DMS114 treated with DMSO at 0.1 percent for 48 hours (cell line): ENCODE results near the gene MRPL41.
"Not testable (repeated sequence)": the region's sequence is repeated elsewhere in the genome, so short reads cannot be mapped to it uniquely, and the experiment has no call there.

Source experiments
- DNase-seq: peaks from one replicate; lab custom pipeline; 2025; ENCODE audit not compliant: unreplicated experiment; lab: John Stamatoyannopoulos, UW

Gene MRPL41

DNA sequence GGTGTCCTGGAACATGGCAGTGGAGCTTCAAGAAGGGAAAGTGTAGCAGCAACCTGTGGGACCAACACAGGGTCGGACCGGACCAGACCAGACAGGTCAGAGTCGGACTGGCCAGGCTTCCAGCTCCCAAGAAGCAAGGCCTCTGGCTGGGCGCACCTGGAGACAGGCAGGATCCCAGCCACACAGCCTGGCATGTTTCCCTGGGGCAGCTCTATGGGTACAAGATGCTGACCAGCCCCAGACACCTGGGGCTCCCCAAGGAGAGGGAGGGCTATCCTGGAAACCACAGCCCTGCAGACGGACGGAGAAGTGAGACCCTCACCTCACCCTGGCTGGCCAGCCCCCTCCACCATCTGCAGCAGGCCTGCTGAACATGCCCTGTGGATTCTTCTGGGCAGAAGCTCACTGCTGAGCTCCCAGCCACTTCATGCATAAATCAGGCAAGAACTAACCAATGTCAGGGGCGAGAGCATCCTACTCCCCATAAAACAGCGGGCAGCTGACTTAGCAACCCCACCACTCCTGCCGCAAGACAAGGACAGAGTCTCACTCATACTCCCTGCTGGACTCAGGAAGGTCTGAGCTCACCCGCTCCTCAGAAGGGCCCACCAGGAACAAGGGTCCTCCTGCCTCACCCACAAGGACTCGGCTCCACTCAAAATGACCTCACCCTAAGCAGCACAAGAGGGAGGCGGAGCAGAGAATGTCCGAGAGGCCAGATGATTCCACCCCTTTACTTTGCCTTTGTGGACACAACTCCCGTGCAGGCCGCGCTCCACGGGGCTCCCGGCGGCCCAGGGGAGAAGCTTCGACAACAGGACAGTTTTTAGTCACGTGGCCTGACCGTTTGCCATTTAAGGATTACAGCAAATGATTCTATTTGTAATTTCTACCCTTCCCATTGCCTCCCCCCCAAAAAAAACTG, 29.9 kb downstream of the MRPL41 start:
- no peak for DNase-seq

DNA sequence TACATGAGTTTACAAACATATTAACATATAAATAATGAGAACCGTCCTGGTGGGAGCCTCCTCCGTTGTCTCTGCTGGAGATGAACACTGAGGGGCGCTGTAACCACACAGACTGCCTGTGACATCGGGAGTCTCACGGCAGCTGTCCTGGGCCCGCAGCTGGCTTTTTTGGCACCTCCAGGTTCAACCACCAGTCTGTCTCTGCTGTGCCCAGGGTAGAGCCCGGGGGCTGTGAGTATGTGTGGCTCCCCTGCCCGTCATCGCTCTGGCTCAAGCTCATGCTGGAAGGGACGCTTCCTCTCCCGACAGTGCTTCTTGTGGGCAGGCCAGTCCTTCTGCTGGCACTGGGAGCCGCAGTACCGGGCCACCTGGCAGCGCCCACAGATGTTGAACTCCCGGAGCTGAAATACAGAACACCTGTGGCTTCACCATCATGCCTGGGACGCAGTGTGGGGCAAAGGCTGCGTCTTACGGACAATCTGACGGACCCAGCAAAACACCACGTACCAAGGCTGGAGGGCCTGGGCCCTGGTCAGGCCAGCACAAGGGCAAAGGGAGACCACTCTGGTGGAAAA, 30.7 kb downstream of the MRPL41 start:
- DNase-seq: no peak

- DNase-seq: no peak
These were observed 31.7 kb downstream of the MRPL41 start for GRCh38 chr9:137583347-137583746.

GRCh38 chr9:137583957-137584356, 32.3 kb downstream of the MRPL41 start:
- no peak for DNase-seq

GRCh38 chr9:137586854-137587253, 35.2 kb downstream of the MRPL41 start:
- no peak for DNase-seq

GRCh38 chr9:137588311-137588710, 36.6 kb downstream of the MRPL41 start:
- no peak for DNase-seq

- DNase-seq: no peak
These were observed 37.2 kb downstream of the MRPL41 start for GRCh38 chr9:137588891-137589290.

GRCh38 chr9:137589441-137590122, 37.9 kb downstream of the MRPL41 start:
- DNase-seq: no peak

GRCh38 chr9:137590123-137590468, 38.4 kb downstream of the MRPL41 start:
- DNase-seq: no peak

- peak; percentile 64 for DNase-seq
These were observed 39.0 kb downstream of the MRPL41 start, which contains the start of gene ZMYND19 for GRCh38 chr9:137590469-137591383. Gene ZMYND19 (minus strand): TSS chr9:137590512. CDS start chr9:137590263, 249 bp downstream.

DNA sequence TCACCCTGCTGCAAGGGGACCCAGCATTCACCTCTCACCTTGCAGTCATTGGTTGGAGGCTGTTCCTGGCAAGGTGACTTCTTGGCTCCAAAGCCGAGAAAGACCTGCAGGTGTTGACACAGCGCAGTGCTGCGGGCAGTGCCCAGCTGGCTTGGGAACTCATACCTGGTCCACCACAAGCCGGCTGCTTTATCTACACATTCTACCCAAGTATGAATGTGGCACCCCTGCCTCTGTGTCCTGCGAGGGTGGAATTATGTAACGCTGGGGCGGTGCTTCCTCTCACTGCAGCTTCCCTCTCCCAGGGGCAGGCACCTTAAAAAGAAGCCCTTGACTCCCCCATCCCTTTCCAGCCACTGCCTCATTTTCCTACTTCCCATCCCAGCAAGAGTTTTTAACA, 41.1 kb downstream of the MRPL41 start:
- DNase-seq: no peak

DNA sequence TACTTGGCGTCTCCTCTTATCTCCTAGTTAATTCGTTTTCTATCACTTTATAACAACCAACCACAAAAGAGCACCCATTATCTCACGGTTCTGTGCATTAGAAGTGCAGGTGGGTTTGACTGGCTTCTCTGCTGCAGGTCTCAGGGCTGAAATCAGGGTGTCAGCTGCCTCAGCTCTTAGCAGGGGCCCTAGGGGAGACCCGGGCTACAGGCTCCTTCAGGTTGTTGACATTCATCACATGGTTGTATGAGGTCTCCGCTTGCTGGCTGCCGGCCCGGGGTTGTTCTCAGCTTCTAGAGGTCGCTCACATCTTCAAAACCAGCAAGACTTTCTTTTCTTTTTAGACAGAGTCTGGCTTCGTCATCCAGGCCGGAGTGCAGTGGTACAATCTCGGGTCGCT, 41.5 kb downstream of the MRPL41 start:
- DNase-seq: no peak

DNA sequence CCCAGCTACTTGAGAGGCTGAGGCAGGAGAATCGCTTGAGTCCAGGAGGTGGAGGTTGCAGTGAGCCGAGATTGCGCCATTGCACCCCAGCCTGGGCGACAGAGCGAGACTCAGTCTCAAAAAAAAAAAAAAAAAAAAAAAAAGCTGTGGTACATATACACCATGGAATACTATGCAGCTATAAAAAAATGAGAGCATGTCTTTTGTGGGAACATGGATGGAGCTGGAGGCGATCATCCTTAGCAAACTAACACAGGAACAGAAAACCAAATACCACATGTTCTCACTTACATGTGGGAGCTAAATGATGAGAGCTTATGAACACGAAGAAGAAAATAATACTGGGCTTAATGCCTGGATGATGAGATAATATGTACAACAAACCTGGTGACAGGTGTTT, 44.9 kb downstream of the MRPL41 start:
- DNase-seq: not testable (repeated sequence)

- DNase-seq: no peak
These were observed 47.3 kb downstream of the MRPL41 start for GRCh38 chr9:137598943-137599342.
